T-helper 17 cell (primary cell): ENCODE results near the gene DMKN. TPM values are rescaled to one million over a fixed set of nuclear protein-coding genes. Genes with fewer than 3 reads are reported as not detected.

Source experiments
- ATAC-seq: fragments of 150-1000 bp; cut with Tn5 transposase; 2 replicates; pipeline ENCODE4 v1.10.0; 2021; ENCODE audit warnings: mild to moderate bottlenecking, moderate library complexity
- DNase-seq, 3 donors: peaks; one replicate each; pipeline versions ENCODE4 v3.0.0 to v3.0.0-alpha.2; 2020 to 2021
- H3K9me3 ChIP-seq: one replicate; pipeline ENCODE4 v1.7.0; 2013; ENCODE audit warnings: low read length, mild to moderate bottlenecking; ENCODE audit not compliant: control insufficient read depth, poor library complexity, severe bottlenecking
- H3K27ac Mint-ChIP-seq: one replicate; pipeline ENCODE4 v1.8.0; 2022; ENCODE audit warnings: mild to moderate bottlenecking, moderate library complexity, mixed read lengths
- H3K27me3 Mint-ChIP-seq: one replicate; pipeline ENCODE4 v1.8.0; 2022; ENCODE audit warnings: mixed read lengths
- H3K36me3 Mint-ChIP-seq: one replicate; pipeline ENCODE4 v1.8.0; 2022; ENCODE audit warnings: low read depth, mixed read lengths
- H3K4me1 Mint-ChIP-seq: one replicate; pipeline ENCODE4 v1.8.0; 2022; ENCODE audit warnings: mild to moderate bottlenecking, mixed read lengths
- H3K4me3 Mint-ChIP-seq: one replicate; pipeline ENCODE4 v1.8.0; 2022; ENCODE audit warnings: mild to moderate bottlenecking, moderate library complexity, mixed read lengths
- total RNA-seq, 4 donors: library from RNA in 2 of 4; stranded (reverse) in 2 of 4; gene quantifications; one replicate each; pipeline ENCODE4 v1.2.3 and lab custom pipeline; 2022 to 2026

The DMKN gene
- total RNA-seq, 2 donors from 2014 or later, result not detected

GRCh38 chr19:35543280-35544109, 30.0 kb upstream of the DMKN start:
- Mint-ChIP-seq H3K4me3 (no peak overlapping the region), H3K36me3 (no peaks in the 10 kb centered on the region), H3K27ac (peak overlapping the region; percentile 51), H3K27me3 (no peaks in the 10 kb centered on the region), H3K4me1 (peaks cover 23% of the 10 kb centered on the region)
- no peaks in the 10 kb centered on the region for H3K9me3 ChIP-seq
- DNase-seq (no peak), ATAC-seq (no peak)

- Mint-ChIP-seq H3K36me3 (no peaks in the 10 kb centered on the region), H3K4me3 (no peak overlapping the region), H3K27ac (no peak overlapping the region), H3K27me3 (no peaks in the 10 kb centered on the region), H3K4me1 (peaks cover 21% of the 10 kb centered on the region)
- no peak for DNase-seq
- H3K9me3 ChIP-seq, result no peaks in the 10 kb centered on the region
- ATAC-seq, result no peak
Observed at GRCh38 chr19:35542209-35542608, 28.8 kb upstream of the DMKN start.

- Mint-ChIP-seq H3K36me3 (no peaks in the 10 kb centered on the region), H3K4me3 (no peak overlapping the region), H3K27me3 (no peaks in the 10 kb centered on the region), H3K27ac (no peak overlapping the region), H3K4me1 (peaks cover 10% of the 10 kb centered on the region)
- no peaks in the 10 kb centered on the region for H3K9me3 ChIP-seq
- DNase-seq (no peak), ATAC-seq (no peak)
Observed at GRCh38 chr19:35540356-35540927, 27.0 kb upstream of the DMKN start.

- no peaks in the 10 kb centered on the region for H3K9me3 ChIP-seq
- DNase-seq (no peak), ATAC-seq (no peak)
- Mint-ChIP-seq H3K27me3 (no peaks in the 10 kb centered on the region), H3K4me1 (peaks cover 12% of the 10 kb centered on the region), H3K27ac (no peak overlapping the region), H3K36me3 (no peaks in the 10 kb centered on the region), H3K4me3 (no peak overlapping the region)
Observed at GRCh38 chr19:35539850-35540249, 26.4 kb upstream of the DMKN start.

- Mint-ChIP-seq H3K27ac (no peak overlapping the region), H3K36me3 (no peaks in the 10 kb centered on the region), H3K4me1 (peaks cover 7% of the 10 kb centered on the region), H3K4me3 (no peak overlapping the region), H3K27me3 (peaks cover under 1% of the 10 kb centered on the region)
- ATAC-seq (no peak), DNase-seq (no peak)
- H3K9me3 ChIP-seq, result no peaks in the 10 kb centered on the region
Observed at GRCh38 chr19:35539314-35539713, 25.9 kb upstream of the DMKN start.

- ATAC-seq, result no peak
- H3K27me3 Mint-ChIP-seq, result peaks cover 30% of the 10 kb centered on the region
- peaks cover 13% of the 10 kb centered on the region for H3K4me1 Mint-ChIP-seq
- no peak overlapping the region for H3K4me3 Mint-ChIP-seq
- no peaks in the 10 kb centered on the region for H3K9me3 ChIP-seq
- DNase-seq, result no peak
- H3K36me3 Mint-ChIP-seq, result peaks cover 4% of the 10 kb centered on the region
- H3K27ac Mint-ChIP-seq, result no peak overlapping the region
Observed at GRCh38 chr19:35534803-35535480, 21.5 kb upstream of the DMKN start.

GRCh38 chr19:35533822-35534392, 20.5 kb upstream of the DMKN start:
- peak in 1 of 3 donors; percentile 27 for DNase-seq
- H3K27me3 Mint-ChIP-seq, result peaks cover 38% of the 10 kb centered on the region
- peaks cover 13% of the 10 kb centered on the region for H3K4me1 Mint-ChIP-seq
- H3K9me3 ChIP-seq, result no peaks in the 10 kb centered on the region
- H3K4me3 Mint-ChIP-seq, result peak overlapping the region; percentile 78
- ATAC-seq, result peak; percentile 85
- H3K27ac Mint-ChIP-seq, result peak overlapping the region; percentile 39
- peaks cover 4% of the 10 kb centered on the region for H3K36me3 Mint-ChIP-seq

GRCh38 chr19:35533201-35533821, 19.9 kb upstream of the DMKN start, which contains the start of gene GAPDHS:
Gene GAPDHS (plus strand): TSS chr19:35533456. CDS start chr19:35533528, 72 bp downstream.
- H3K27me3 Mint-ChIP-seq, result peaks cover 44% of the 10 kb centered on the region
- no peak for ATAC-seq
- H3K27ac Mint-ChIP-seq, result peak within 1 kb of the TSS; percentile 39

GRCh38 chr19:35531291-35531690, 17.8 kb upstream of the DMKN start:
- Mint-ChIP-seq H3K27ac (no peak overlapping the region), H3K4me3 (peak overlapping the region; percentile 55), H3K4me1 (peaks cover 13% of the 10 kb centered on the region), H3K36me3 (peaks cover 12% of the 10 kb centered on the region), H3K27me3 (peaks cover 57% of the 10 kb centered on the region)
- no peaks in the 10 kb centered on the region for H3K9me3 ChIP-seq
- DNase-seq (no peak), ATAC-seq (no peak)

More at GRCh38 chr19:35533201-35533821, 19.9 kb upstream of the DMKN start, which contains the start of gene GAPDHS:
- no peaks in the 10 kb centered on the region for H3K9me3 ChIP-seq
- H3K36me3 Mint-ChIP-seq, result peaks cover 8% of the 10 kb centered on the region
- peaks cover 13% of the 10 kb centered on the region for H3K4me1 Mint-ChIP-seq
- peak within 1 kb of the TSS; percentile 78 for H3K4me3 Mint-ChIP-seq
- no peak for DNase-seq

- Mint-ChIP-seq H3K27ac (no peak overlapping the region), H3K27me3 (peaks cover 57% of the 10 kb centered on the region), H3K36me3 (peaks cover 12% of the 10 kb centered on the region), H3K4me1 (peaks cover 13% of the 10 kb centered on the region), H3K4me3 (no peak overlapping the region)
- ATAC-seq (no peak), DNase-seq (no peak)
- H3K9me3 ChIP-seq, result no peaks in the 10 kb centered on the region
Observed at GRCh38 chr19:35529241-35530218, 16.1 kb upstream of the DMKN start.

- Mint-ChIP-seq H3K27me3 (peaks cover 60% of the 10 kb centered on the region), H3K4me1 (peaks cover 7% of the 10 kb centered on the region), H3K4me3 (no peak within 1 kb of the TSS), H3K36me3 (peaks cover 12% of the 10 kb centered on the region), H3K27ac (no peak within 1 kb of the TSS)
- DNase-seq (no peak), ATAC-seq (no peak)
- no peaks in the 10 kb centered on the region for H3K9me3 ChIP-seq
Observed at GRCh38 chr19:35528218-35529038, 15.0 kb upstream of the DMKN start, which contains the start of gene SBSN. Gene SBSN (minus strand): TSS chr19:35528311. CDS start chr19:35528281, 30 bp downstream.
